Measurements from ENCODE around the gene ZDHHC9. TPM values are rescaled to one million over a fixed set of nuclear protein-coding genes. Genes with fewer than 3 reads are reported as not detected.

The ZDHHC9 gene
- total RNA-seq, 4 donors from 2014 or later: 32.5 to 60.1 (median 41.6) TPM

DNA sequence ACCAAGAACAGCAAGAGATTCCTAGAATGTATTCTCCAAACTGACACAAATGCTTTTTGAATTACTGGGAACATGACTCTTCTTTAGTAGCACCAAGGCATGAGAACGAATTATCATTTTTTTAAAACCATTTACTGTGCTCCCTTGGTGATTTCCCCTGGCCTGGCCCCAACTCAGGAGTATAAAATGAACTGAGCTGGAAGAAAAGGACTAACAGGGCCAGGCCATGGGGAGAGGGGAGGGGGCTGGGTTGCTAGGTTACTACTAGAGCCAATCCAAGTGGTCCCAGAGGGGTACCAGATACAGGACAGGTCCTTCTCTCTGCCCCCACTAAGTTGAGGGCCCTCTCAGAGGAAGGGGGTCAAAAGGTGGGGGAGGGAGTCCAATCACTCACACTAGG lies 40.8 kb downstream of the ZDHHC9 start:
- Histone ChIP-seq H3K4me1 (no peaks in the 10 kb centered on the region), H3K27ac (no peak overlapping the region), H3K27me3 (no peaks in the 10 kb centered on the region), H3K4me3 (no peak overlapping the region), H3K9me3 (no peaks in the 10 kb centered on the region), H3K36me3 (peaks cover 13% of the 10 kb centered on the region)
- TF ChIP-seq POLR2AphosphoS5 (IDR thresholded peaks at IDR 0.05): no peak
- TF ChIP-seq POLR2A (IDR thresholded peaks at IDR 0.05): no peak
- TF ChIP-seq, protein P1, sequence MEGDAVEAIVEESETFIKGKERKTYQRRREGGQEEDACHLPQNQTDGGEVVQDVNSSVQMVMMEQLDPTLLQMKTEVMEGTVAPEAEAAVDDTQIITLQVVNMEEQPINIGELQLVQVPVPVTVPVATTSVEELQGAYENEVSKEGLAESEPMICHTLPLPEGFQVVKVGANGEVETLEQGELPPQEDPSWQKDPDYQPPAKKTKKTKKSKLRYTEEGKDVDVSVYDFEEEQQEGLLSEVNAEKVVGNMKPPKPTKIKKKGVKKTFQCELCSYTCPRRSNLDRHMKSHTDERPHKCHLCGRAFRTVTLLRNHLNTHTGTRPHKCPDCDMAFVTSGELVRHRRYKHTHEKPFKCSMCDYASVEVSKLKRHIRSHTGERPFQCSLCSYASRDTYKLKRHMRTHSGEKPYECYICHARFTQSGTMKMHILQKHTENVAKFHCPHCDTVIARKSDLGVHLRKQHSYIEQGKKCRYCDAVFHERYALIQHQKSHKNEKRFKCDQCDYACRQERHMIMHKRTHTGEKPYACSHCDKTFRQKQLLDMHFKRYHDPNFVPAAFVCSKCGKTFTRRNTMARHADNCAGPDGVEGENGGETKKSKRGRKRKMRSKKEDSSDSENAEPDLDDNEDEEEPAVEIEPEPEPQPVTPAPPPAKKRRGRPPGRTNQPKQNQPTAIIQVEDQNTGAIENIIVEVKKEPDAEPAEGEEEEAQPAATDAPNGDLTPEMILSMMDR (IDR thresholded peaks at IDR 0.05): no peak
- no peak for TF ChIP-seq EP300 (IDR thresholded peaks at IDR 0.05)
- 26% methylated on average over 1 of the region's 1 CpG for WGBS
- no peak for DNase-seq (ENCODE audit: low spot score in 2 of 2)

DNA sequence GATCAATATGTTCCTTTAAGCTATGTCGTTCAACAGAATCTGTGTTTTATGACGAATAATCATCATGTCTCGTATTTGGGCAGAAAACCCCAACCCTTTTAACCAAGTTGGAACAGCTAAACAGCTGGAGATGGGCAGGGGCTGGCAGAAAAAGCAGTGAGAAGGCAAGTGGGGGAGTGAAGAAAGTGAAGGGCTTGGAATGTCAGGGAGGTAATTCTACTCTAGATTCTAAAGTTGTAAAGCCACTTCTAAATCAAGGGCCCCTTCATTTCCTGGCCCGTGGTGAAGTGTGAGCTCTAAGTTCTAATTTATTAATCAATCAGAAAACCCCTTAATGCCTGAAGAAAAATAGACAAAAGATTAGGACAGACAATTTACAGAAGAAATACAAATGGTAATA lies 43.5 kb downstream of the ZDHHC9 start:
- H3K27ac ChIP-seq: no peak overlapping the region
- no peak for DNase-seq (ENCODE audit: low spot score in 2 of 2)
- H3K9me3 ChIP-seq: no peaks in the 10 kb centered on the region
- H3K36me3 ChIP-seq: peaks cover 4% of the 10 kb centered on the region
- H3K4me1 ChIP-seq: no peaks in the 10 kb centered on the region
- no peaks in the 10 kb centered on the region for H3K27me3 ChIP-seq
- 46% methylated on average over 4 of the region's 4 CpGs for WGBS
- TF ChIP-seq POLR2A (IDR thresholded peaks at IDR 0.05) (no peak), POLR2AphosphoS5 (IDR thresholded peaks at IDR 0.05) (no peak), EP300 (IDR thresholded peaks at IDR 0.05) (no peak)
- TF ChIP-seq, protein P1 (IDR thresholded peaks at IDR 0.05): no peak
- no peak overlapping the region for H3K4me3 ChIP-seq

DNA sequence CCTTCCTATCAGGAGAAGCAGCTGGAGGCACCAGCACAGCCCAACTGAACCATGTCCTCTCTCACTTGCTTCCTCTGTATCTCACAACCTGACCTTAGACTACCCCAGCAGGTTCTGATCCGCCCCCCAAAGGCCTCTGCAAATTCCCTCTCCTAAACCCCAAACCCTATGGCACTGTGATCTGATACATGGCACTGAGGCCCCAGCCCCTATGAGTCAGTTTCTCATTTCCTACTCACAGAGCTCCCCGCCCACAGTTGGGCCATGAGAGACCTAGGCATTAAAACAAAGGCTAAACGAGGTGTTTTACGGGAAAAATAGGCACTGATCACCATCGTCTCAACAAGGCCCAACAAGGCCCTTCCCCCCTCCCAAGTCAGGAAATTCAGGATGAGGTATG lies 44.8 kb downstream of the ZDHHC9 start:
- H3K4me1 ChIP-seq: no peaks in the 10 kb centered on the region
- H3K27ac ChIP-seq: no peak overlapping the region
- H3K36me3 ChIP-seq: no peaks in the 10 kb centered on the region
- H3K27me3 ChIP-seq: no peaks in the 10 kb centered on the region
- 81% methylated on average over 5 of the region's 5 CpGs for WGBS
- DNase-seq (ENCODE audit: low spot score in 2 of 2): no peak
- no peak overlapping the region for H3K4me3 ChIP-seq
- no peak for TF ChIP-seq EP300 (IDR thresholded peaks at IDR 0.05)
- no peak for TF ChIP-seq POLR2AphosphoS5 (IDR thresholded peaks at IDR 0.05)
- no peak for TF ChIP-seq POLR2A (IDR thresholded peaks at IDR 0.05)
- TF ChIP-seq, protein P1 (IDR thresholded peaks at IDR 0.05): no peak
- H3K9me3 ChIP-seq: no peaks in the 10 kb centered on the region

DNA sequence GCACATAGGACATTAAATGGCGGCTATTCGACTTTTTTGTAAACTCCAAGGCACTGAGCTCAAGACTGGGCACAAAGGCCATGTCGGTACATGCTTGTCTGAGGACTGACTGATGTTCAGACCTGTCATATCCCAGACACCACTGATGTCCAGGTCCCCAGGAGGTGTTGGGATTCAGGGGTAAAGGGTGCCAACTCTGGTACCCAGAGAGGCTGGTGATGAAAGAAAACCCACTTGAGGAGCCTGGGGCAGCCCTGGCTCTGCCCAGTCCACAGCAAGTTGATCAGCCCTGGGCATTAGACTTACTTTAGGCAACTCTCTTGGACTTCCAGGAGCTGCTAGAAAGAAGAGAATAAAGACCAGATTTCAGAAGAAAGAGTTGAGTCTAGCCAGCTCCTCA lies 45.2 kb downstream of the ZDHHC9 start:
- no peak for DNase-seq (ENCODE audit: low spot score in 2 of 2)
- 85% methylated on average over 3 of the region's 3 CpGs for WGBS
- Histone ChIP-seq H3K27me3 (no peaks in the 10 kb centered on the region), H3K9me3 (no peaks in the 10 kb centered on the region), H3K4me1 (no peaks in the 10 kb centered on the region), H3K4me3 (no peak overlapping the region), H3K36me3 (no peaks in the 10 kb centered on the region), H3K27ac (no peak overlapping the region)
- TF ChIP-seq, protein P1 (IDR thresholded peaks at IDR 0.05): no peak
- TF ChIP-seq POLR2A (IDR thresholded peaks at IDR 0.05) (no peak), POLR2AphosphoS5 (IDR thresholded peaks at IDR 0.05) (no peak), EP300 (IDR thresholded peaks at IDR 0.05) (no peak)

DNA sequence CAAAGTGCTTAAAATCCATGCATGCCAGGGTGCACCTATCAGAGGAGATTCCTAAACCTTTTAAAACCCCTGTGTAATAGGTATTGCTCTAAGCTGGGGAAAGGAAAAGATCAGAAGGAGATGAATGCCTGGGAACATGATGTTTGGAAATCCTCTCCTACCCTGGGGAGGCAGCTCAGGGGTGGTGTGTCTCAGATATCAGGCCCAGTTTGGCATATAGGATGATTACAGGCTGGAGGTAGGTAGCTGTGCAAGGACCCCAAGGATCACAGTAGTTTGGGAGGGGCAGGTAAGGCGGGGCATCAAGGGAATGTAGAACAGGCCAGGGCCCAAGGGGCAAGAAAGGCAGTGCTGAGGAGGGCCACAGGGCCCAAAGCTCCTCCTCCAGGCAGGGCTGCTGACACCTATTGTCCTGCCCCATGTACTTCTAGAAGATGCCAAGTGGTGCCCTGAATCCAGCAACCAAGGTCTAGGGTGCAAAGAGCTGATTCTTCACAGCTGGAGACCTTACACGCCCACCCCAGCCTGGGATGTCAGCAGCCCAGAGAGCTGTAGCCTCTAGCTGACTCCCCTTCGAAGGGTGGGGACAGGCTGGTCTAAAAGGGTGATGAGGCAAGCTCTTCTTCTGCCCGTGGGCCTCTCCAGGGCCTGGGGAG lies 46.3 kb downstream of the ZDHHC9 start:
- Histone ChIP-seq H3K27me3 (no peaks in the 10 kb centered on the region), H3K9me3 (no peaks in the 10 kb centered on the region), H3K36me3 (no peaks in the 10 kb centered on the region), H3K4me1 (no peaks in the 10 kb centered on the region), H3K27ac (no peak overlapping the region), H3K4me3 (no peak overlapping the region)
- DNase-seq (ENCODE audit: low spot score in 2 of 2): no peak
- TF ChIP-seq POLR2A (IDR thresholded peaks at IDR 0.05) (no peak), EP300 (IDR thresholded peaks at IDR 0.05) (no peak), POLR2AphosphoS5 (IDR thresholded peaks at IDR 0.05) (no peak)
- TF ChIP-seq, protein P1 (IDR thresholded peaks at IDR 0.05): no peak
- WGBS: 80% methylated on average over 3 of the region's 4 CpGs
